ENCODE measurements around the gene GRM4. TPM values are rescaled to one million over a fixed set of nuclear protein-coding genes. Genes with fewer than 3 reads are reported as not detected.

Gene GRM4
- total and polyA plus RNA-seq, 10 of the 15 experiments (the other 5 are each of a cell fraction or from before 2014, with no cell fraction given) = 0.01 to 0.31 (median 0.05) TPM; not detected in 2

GRCh38 chr6:34041385-34041784 lies 104.5 kb downstream of the GRM4 start:
- no peak overlapping the region for H3K27ac ChIP-seq (ENCODE audit: control insufficient read depth, insufficient read depth)
- no TSS peak for BruUV-seq (replicated peaks)
- H3K79me2 ChIP-seq (ENCODE audit: control insufficient read depth, insufficient read depth, low read length) = no peaks in the 10 kb centered on the region
- H3K9ac ChIP-seq (ENCODE audit: control insufficient read depth, insufficient read depth, low read length) = no peak overlapping the region
- no peak overlapping the region for H3K4me3 ChIP-seq
- H3K4me2 ChIP-seq (ENCODE audit: control insufficient read depth, insufficient read depth) = no peak overlapping the region
- H2AFZ ChIP-seq (ENCODE audit: control insufficient read depth, low read depth, low read length) = no peak overlapping the region
- intact Hi-C loops (cut with micrococcal nuclease; ENCODE audit: unreplicated experiment) = no loop called here
- ChIA-PET POLR2A (no interaction called here), CTCF (no interaction called here), RAD21 (ENCODE audit: unreplicated experiment) (no interaction called here), SMC1A (ENCODE audit: uncharacterized antibody, unreplicated experiment) (no interaction called here)
- H4K20me1 ChIP-seq (ENCODE audit: control insufficient read depth, insufficient read depth) = no peaks in the 10 kb centered on the region
- no peak for FAIRE-seq
- peaks cover 16% of the 10 kb centered on the region for H3K4me1 ChIP-seq (ENCODE audit: control insufficient read depth, insufficient read depth, low read length)
- no peaks in the 10 kb centered on the region for H3K9me3 ChIP-seq (replicated peaks; ENCODE audit: control insufficient read depth, insufficient read depth, low read length)
- no peak for DNase-seq (ENCODE audit: low read depth, low spot score)
- in situ Hi-C loops (cut with MboI) = no loop called here
- no peak for ATAC-seq
- H3K27me3 ChIP-seq (replicated peaks in 1 of 2; ENCODE audit: control insufficient read depth in 2 of 2, insufficient read depth in 2 of 2, low read length in 1 of 2) = no peaks in the 10 kb centered on the region
- WGBS (ENCODE audit: insufficient coverage, insufficient replicate concordance, low lambda C conversion rate, missing lambda C conversion rate) = 54% methylated on average over 6 of the region's 6 CpGs
- no peaks in the 10 kb centered on the region for H3K36me3 ChIP-seq (ENCODE audit: control insufficient read depth in 2 of 2, insufficient read depth in 2 of 2, low read length in 1 of 2)
- TF ChIP-seq EP300 (IDR thresholded peaks at IDR 0.05; ENCODE audit: borderline replicate concordance in 1 of 2, control insufficient read depth in 1 of 2, low read depth in 2 of 2, low read length in 2 of 2) = no peak
- TF ChIP-seq TCF7 (IDR thresholded peaks at IDR 0.05; ENCODE audit: borderline replicate concordance) = no peak
- TF ChIP-seq ATF3 (IDR thresholded peaks at IDR 0.05; ENCODE audit: borderline replicate concordance, extremely low read depth, low read depth, low read length) = no peak
- no peak for TF ChIP-seq MTA3 (IDR thresholded peaks at IDR 0.05; ENCODE audit: borderline replicate concordance, low read length)
- no peak for TF ChIP-seq IRF4 (IDR thresholded peaks at IDR 0.05; ENCODE audit: low read depth, low read length)
- no peak for TF ChIP-seq RBBP5 (conservative IDR thresholded peaks at IDR 0.05)
- no peak for TF ChIP-seq SIN3A (IDR thresholded peaks at IDR 0.05; ENCODE audit: low read depth, low read length)
- no peak for TF ChIP-seq CTCF (IDR thresholded peaks at IDR 0.05 in 2 of 3, conservative IDR thresholded peaks at IDR 0.05 in 1 of 3; ENCODE audit: control insufficient read depth in 2 of 3, extremely low read depth in 1 of 3, insufficient read depth in 1 of 3, low read depth in 3 of 3, low read length in 3 of 3)
- no peak for TF ChIP-seq ZBTB40 (IDR thresholded peaks at IDR 0.05; ENCODE audit: borderline replicate concordance)
- TF ChIP-seq KDM1A (IDR thresholded peaks at IDR 0.05; ENCODE audit: borderline replicate concordance) = no peak
- TF ChIP-seq IKZF1 (conservative IDR thresholded peaks at IDR 0.05) = no peak
- no peak for TF ChIP-seq NFYA (IDR thresholded peaks at IDR 0.05; ENCODE audit: borderline replicate concordance, low read depth, low read length)
- TF ChIP-seq BCLAF1 (IDR thresholded peaks at IDR 0.05) = no peak
- no peak for TF ChIP-seq NFXL1 (IDR thresholded peaks at IDR 0.05; ENCODE audit: borderline replicate concordance)
- TF ChIP-seq SREBF1 (IDR thresholded peaks at IDR 0.05; ENCODE audit: low read length) = no peak
- TF ChIP-seq BHLHE40 (IDR thresholded peaks at IDR 0.05; ENCODE audit: borderline replicate concordance in 1 of 2, low read depth in 2 of 2, low read length in 1 of 2) = no peak
- TF ChIP-seq POLR2A (IDR thresholded peaks at IDR 0.05; ENCODE audit: low read depth, low read length) = no peak

Measured in GM12878 (cell line).